EH (cell line): ENCODE results near the gene ZGRF1.
"Not testable (repeated sequence)": the region's sequence is repeated elsewhere in the genome, so short reads cannot be mapped to it uniquely, and the experiment has no call there.

Experiments used
- DNase-seq: peaks from one replicate; pipeline ENCODE4 v3.0.0-alpha.2; 2015; ENCODE audit warnings: low read depth

ZGRF1 gene

DNA sequence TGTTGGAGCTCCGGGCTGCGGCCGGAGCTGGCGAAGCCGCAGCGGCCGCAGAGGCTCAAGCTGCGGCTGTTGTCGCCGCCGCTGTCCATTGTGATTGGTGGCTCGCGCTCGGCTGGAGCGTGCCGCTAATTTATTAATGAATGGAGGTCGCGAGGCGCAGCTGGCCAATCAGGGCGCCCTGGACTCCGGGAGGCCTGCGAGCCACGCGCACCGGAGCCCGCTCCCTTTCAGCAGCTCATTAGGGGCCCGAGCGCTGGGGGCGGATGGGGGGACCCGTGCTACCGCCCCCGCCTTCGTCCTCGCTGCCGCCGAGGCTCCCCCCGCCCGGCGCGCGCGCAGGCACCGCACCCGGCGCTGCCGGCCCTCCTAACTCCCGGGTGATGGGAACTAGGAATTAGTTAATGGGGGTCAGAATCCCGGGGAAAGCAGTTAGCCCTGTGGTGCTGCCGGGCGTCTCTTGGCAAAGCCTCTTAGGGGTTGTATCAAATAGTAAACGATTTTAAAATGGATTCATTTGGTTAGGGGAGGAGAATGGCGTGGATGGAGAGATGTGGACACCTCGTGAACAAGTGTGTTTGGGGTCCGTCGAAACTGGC, 120.1 kb downstream of the ZGRF1 start:
- no peak for DNase-seq

DNA sequence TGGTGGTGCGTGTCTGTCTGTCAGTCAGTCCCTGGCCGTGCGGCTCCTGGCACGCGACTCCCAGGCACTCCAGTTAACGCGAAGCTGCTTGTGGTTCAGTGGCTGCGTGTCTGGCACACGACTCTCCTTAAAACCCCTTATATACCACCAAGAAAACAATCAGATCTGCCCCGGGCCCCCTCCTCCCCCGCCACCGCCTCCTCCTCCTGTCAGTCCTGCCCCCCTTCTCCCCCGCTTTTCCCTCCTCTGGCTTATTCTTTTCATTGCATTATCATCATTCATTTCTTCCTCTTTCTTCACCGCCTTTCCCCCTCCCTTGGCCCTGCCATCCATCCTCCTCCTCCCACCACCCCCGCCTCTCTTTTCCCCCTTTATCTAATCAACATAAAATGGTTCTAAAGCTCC, 120.6 kb downstream of the ZGRF1 start, which contains the start of gene NEUROG2:
TSS of gene NEUROG2 (minus strand) at position 115 of the 405 bp plus-strand sequence. CDS start 705 bp downstream, outside the sequence.
- no peak for DNase-seq

DNA sequence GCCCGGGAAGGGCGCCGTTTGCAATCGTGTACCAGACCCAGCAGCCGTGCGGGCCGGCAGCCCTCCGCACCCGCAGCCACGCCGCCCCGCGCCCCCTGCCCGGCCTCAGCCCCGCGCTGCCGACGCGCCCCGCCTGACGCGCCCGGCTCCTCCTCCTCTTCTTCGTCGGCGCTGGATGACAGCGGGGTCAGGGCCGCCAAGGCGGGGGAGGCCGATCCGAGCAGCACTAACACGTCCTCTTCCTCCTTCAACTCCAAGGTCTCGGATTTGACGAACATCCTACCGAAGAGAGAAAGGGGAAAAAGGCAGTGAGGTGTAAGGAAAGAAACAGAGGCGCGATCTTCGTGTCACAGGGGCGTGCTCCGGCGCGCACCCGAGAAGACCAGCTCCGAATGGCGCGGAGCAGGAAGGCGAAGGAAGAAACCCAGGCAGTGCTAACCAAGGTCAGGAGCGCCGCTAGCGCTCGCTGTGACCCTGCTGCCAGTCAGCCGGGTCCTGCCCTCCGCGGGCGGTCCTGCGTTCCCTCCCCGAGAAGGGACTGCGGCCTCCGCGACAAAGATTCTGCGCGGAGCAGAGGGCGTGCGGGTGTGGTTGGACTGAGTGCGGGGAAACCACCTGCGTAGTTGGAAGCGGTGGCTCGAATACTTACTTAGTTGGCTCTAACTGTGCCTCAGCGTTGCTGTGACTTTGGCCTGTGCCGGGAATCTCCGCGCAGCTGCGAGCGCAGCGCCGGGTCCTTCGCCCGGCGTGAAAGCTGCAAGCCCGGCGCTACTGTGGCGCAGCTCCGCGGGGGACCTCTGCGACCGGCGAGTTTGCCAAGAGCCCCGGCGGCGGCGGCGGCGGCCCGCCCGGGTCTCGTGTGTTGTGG, 121.3 kb downstream of the ZGRF1 start:
- peak; percentile 34 for DNase-seq

DNA sequence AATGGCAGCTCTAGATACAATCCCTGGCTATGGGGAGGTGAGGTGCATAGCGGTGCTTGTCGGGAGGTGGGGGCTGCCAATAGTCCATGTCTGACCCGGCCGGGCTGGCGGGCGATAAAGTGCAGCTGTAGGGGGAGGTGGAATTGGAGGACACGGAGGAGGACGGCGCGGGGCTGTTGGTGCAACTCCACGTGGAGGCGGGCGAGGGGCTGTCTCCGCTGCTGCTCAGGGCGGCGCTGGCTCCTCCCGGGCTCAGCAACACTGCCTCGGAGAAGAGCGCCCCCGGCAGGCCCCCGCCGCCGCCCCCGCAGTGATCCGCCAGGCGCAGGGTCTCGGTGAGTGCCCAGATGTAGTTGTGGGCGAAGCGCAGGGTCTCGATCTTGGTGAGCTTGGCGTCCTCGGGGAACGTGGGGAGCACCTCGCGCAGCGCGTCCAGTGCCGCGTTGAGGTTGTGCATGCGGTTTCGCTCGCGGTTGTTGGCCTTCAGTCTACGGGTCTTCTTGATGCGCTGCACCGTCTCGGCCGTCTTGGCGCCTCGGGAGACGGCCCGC, 122.0 kb downstream of the ZGRF1 start:
- DNase-seq = no peak

DNA sequence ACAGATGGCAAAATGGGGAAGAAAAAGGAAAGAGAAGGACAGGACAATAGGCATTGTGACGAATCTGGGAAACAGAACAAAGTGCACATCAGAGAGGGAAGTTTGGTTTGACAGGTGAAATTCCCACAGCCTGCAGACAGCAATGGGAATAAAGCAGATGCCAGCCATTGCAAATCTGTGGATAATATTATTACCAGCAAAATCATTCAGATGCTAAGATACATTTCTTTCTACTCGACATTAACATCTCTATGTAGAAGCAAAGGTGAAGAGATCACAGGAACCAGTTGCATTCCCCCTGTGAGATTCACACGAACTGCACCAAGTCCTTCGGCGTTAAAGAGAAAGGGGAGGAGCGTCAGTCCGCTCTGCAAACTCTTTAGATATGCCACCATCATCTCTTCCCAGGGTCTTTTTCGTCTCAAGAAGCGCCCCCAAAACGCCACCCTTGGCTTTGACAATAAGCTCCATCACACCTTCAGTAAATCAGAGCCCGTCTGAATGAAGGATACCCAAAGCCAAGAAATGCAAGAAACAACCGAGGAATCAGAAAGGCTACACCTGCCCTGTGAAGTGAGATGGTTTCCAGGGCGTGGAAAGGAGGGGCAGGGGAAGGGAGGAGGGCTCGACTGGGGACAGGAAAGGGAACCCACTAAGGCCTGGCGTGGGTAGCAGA, 122.6 kb downstream of the ZGRF1 start:
- DNase-seq = no peak

DNA sequence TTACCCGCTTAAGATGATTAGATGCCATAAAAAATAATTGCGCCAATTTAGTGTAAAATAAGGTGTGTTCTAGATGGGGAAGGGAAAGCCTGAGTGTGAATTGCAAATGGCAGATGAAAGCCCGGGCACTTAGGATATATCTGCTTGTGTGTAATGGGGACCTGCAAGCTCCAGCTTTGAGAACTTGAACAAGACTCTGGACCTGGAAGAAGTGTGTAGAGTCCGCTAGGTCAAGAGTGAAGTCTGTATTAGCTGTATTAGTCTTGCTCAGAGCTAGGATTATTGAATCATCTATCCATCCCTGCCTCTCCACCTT, 124.9 kb downstream of the ZGRF1 start:
- no peak for DNase-seq

DNA sequence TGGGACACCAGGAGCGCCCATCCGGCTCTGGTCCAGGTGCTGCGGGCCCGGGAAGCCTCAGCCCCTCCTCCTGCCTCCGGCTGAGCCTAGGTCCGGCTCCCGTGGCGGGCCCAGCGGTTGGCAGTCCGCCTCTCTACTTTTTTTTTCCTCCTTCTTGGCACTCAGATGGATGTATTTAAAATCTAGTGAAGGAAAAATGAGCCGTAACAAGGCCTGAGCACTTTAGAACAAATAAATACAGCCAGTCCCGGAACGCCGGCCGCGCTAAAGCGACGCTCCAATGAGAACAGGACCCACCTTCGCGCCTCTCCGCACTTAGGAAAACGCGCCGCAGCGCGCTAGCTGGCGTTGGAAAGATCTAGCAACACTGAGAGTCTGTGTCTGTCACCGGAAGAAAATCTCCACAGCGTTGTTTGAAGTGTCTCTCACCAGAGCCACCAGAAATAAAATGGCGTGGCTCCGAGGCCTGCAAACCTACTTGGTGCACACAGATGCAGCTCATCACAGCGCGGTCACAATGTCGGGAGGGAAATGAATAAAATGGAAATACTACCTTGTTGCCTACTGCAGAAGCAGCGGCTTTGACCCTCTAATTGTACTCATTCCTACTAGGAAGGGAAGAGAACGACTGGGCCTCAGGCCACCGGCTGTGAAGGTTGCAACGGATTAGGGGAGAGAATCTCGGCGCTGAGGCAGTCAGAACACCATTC, 125.5 kb downstream of the ZGRF1 start:
- DNase-seq = no peak

DNA sequence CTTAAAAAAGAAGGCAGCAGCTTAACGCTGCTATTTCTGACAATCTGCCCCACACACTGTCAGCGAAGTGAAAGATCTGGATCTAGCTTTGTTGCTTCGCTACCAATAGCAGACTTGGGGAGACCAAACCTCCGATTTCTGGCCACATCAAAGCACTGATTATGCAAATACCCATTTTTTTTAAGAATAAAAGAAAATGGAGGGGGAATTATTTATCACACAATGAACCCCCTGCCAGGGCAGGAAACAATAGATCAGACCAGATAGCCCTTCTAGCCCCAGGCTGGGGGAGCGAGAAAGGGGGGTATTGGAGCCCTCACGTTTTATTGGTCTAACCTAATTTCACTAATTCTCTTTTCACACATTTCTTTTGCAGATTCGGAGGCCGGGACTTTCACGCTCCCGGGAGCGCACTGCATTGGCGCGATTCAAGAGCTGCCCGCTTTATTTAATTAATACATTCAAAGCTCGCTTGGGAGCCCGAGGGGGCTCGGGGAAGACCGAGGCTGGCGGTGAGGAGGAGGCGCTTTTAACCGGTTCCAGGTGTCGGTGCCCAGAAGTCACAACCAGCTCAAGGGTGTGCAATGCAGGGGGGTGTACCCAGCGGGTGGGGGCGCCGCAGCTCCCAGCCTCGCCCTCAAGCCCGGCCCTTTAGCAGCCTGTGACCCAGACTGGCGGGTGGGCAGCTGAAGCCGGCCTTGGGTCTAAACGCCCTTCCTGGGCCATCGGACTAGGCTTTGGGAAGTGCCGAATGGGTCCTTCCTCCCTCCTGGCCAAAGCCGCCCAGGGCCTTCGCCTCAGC, 126.2 kb downstream of the ZGRF1 start:
- no peak for DNase-seq

DNA sequence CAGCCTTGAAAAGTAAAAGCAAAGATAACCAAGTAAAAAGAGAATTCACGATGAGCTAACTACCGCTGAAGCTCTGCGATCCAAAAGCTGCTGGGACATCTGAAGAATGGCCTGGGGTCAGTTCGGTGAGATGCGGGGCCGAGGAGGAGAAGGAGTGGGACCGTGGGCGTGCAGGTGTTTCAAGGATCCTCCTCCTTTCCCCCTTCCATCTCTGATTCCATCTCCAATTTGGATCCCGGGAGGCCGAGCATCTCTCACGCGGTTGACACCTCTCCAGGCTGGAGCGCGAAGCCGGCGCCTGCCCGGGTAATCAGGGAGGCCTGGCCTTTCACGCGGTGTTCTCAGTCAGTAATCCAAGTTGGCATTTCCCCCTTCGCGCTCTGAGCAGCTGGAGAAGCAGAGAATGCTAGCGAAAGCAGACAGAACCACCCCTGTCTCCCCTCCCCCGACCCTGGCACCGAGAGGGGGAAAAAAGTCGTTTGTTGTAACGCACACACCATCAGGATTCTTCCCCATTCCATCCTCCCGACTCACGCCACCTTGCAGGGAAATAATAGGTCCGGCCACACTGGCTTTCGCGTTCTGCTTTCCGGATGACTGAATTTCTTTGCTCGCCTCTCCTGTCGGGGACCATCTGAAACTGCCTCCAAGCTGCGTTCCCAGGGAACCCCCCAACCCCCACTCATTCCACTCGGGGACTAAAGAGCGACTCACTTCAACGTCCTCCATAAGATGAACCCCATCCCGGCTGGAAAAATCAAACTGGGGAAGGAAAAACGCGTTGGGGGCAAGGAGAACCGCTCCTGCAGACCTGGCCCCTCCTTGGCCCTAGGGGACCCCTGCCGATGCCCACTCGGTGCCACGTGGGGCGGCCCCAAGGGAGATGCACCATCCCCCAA, 127.2 kb downstream of the ZGRF1 start:
- peak; percentile 37 for DNase-seq

DNA sequence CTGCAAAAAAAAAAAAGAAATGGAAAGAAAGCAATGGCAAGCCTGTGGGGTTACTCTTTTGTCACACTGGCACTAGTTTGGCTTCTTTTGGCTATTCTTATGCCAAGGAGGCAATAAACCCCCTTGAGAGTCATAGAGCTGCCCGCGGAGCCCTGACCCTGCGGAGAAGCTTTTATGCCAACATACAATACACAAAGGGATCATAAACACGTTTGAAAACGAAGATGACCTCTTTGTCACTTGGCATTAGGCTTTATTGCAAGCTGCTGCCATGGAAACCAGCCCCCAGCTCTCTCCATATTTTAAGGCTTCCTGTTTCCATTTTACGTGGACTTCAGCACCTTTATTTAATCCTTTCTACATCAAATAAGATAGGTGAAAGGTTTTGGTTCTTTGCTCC, 128.4 kb downstream of the ZGRF1 start:
- DNase-seq = no peak

DNA sequence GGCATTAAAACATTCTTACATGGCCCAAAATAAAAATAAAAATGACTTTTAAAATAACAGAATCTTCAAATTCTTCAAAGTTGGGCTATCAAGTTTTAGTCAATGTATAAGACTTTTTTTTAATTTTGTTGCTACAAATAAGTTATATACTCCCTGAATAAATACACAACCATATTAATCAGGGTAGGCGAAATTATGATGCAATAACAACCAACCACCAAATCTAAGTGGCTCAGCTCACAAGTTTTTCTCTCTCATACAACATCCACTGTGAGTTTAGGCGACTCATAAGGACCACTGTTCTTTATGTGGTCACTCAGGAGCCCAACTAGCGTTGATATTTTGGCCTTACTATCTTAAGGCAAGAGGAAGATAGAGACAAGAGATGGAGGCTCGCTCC, 131.9 kb downstream of the ZGRF1 start:
- no peak for DNase-seq

DNA sequence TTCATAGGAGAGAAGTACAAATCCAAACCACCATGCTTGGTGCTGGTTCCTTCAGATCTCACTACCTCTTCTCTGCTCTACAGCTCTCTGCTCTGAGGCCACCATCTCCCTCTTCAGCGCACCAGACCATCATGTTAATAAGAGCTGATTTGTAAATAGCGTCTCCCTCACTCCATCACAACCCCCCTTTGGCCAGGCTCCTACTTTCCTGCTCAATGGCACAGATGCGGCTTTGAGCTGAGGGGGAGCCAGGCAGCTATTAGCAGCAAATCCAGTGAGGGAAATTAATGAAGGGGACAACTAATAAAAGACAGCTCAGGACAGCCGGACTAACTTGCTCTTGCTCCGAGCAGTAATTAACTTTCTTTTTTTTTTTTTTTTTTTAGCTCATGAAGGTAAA, 133.8 kb downstream of the ZGRF1 start:
- DNase-seq = no peak

DNA sequence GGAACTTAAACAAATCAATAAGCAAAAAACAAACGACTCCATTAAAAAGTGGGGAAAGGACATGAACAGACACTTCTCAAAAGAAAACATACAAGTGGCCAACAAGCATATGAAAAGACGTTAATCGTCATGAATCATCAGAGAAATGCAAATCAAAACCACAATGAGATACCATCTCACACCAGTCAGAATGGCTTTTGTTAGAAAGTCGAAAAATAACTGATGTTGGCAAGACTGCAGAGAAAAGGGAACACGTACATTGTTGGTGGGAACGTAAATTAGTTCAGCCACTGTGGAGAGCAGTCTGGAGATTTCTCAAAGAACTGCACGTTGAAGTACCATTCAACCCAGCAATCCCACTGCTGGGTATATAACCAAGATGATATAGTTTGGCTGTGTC, 144.4 kb downstream of the ZGRF1 start:
- DNase-seq = peak; percentile 4

DNA sequence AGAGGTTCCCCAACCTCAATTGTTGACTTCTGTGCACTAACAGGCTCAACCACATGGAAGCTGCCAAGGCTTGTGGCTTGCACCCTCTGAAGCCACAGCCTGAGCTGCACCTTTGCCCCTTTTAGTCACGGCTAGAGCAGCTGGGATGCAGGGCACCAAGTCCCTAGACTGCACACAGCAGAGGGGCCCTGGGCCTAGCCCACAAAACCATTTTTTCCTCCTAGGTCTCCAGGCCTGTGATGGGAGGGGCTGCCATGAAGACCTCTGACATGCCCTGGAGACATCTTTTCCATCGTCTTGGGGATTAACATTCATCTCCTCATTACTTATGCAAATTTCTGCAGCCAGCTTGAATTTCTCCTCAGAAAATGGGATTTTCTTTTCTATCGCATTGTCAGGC, 145.9 kb downstream of the ZGRF1 start:
- not testable (repeated sequence) for DNase-seq
